Colonic mucosa (tissue), 4 donors: ENCODE results near the gene EYA2. TPM values are rescaled to one million over a fixed set of nuclear protein-coding genes. Genes with fewer than 3 reads are reported as not detected.
A peak's percentile ranks its signal among the peaks of the same experiment; 100 is the strongest.

Source experiments
- DNase-seq: peaks from one replicate; pipeline ENCODE4 v3.0.0-alpha.2; 2020
- H3K27ac ChIP-seq: fragments of 200-600 bp; one replicate; pipeline ENCODE4 v1.8.0; 2021
- H3K27me3 ChIP-seq: fragments of 200-600 bp; one replicate; pipeline ENCODE4 v1.8.0; 2021
- H3K36me3 ChIP-seq: fragments of 200-600 bp; one replicate; pipeline ENCODE4 v1.8.0; 2021
- H3K4me1 ChIP-seq: fragments of 200-600 bp; one replicate; pipeline ENCODE4 v1.8.0; 2021; ENCODE audit warnings: mild to moderate bottlenecking
- H3K4me3 ChIP-seq: fragments of 200-600 bp; one replicate; pipeline ENCODE4 v1.8.0; 2021
- H3K9ac ChIP-seq, 2 donors: one replicate each; pipeline ENCODE4 v1.7.0; 2013; ENCODE audit warnings: control low read depth in 2 of 2, low read depth in 2 of 2, low read length in 2 of 2
- H3K9me3 ChIP-seq: fragments of 200-600 bp; one replicate; pipeline ENCODE4 v1.8.0; 2021
- CTCF ChIP-seq: fragments of 200-600 bp; IDR thresholded peaks from one replicate; pipeline ENCODE4 v1.8.0; 2022; ENCODE audit warnings: antibody characterized with exemption, mild to moderate bottlenecking
- intact Hi-C: fragments of 100-400 bp; cut with DNase I; formaldehyde crosslinking; loops from one replicate; pipeline ENCODE4 v1.14.1; 2022
- total RNA-seq, 2 donors: library from RNA; stranded (reverse); fragmentation: NEBNext Ultra II Directional in 1 of 2; extraction: Animal tissue kit (Norgen Biotek cat#: 25700) in 1 of 2; gene quantifications; one replicate each; pipeline ENCODE4 v1.2.1, GENCODE V29; 2021
- donor health status: healthy.
- donor health status: DM: no; HTN: no; CAD: no.
- donor health status: DM: no; HTN: no; CAD: no.

The EYA2 gene
- total RNA-seq, 2 donors from 2014 or later = 8.9 to 16.8 TPM

DNA sequence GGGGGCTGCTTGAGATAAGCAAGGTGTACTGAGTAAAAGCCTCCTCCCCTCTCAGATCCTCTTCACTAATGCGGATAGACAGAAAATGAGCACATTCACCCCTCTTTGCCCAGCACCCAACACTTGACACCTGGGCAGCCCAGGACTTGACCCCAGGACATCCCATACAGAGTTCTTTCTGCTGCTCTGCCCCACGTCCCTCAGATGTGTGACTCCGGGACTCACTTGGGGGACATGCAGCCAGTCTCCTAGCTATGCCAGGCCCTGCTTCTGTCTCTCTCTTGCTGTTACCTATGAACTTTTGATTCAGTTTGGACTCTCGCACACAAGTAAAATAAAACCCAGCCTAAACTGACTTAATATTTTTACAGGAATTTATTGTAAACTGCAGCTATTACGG is 159.9 kb downstream of the EYA2 start:
- DNase-seq = no peak
- no peaks in the 10 kb centered on the region for H3K4me1 ChIP-seq
- no peak overlapping the region for H3K9ac ChIP-seq
- H3K27ac ChIP-seq = no peak overlapping the region
- no peaks in the 10 kb centered on the region for H3K36me3 ChIP-seq
- TF ChIP-seq CTCF = no peak
- H3K4me3 ChIP-seq = no peak overlapping the region
- no peaks in the 10 kb centered on the region for H3K27me3 ChIP-seq
- no peaks in the 10 kb centered on the region for H3K9me3 ChIP-seq
- intact Hi-C loops = no loop called here

DNA sequence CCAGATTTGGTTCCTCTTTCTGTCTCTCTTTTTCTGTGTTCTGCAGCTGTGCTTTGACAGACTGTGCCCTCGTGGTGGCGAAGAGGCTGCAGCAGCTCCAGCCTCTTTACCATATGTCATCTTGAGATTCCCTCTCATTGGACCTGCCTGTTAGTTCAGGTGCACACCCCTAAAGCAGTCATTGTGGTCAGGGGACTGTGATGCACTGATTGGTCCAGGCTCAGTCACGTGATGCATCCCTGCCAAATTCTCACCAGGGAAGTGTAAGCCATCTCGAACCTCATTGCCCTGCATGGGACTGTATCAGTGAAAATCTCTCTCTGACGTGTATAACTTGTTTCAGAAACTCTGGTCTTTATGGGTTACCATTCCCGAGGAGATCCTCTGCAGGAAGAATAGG is 160.3 kb downstream of the EYA2 start:
- Histone ChIP-seq H3K9me3 (no peaks in the 10 kb centered on the region), H3K27ac (no peak overlapping the region), H3K9ac (no peak overlapping the region), H3K4me1 (no peaks in the 10 kb centered on the region), H3K36me3 (no peaks in the 10 kb centered on the region), H3K4me3 (no peak overlapping the region), H3K27me3 (no peaks in the 10 kb centered on the region)
- DNase-seq = no peak
- TF ChIP-seq CTCF = no peak
- intact Hi-C loops = no loop called here

- intact Hi-C loops = no loop called here
- no peak overlapping the region for H3K27ac ChIP-seq
- no peaks in the 10 kb centered on the region for H3K27me3 ChIP-seq
Observed at GRCh38 chr20:47055699-47056369, 161.2 kb downstream of the EYA2 start.

DNA sequence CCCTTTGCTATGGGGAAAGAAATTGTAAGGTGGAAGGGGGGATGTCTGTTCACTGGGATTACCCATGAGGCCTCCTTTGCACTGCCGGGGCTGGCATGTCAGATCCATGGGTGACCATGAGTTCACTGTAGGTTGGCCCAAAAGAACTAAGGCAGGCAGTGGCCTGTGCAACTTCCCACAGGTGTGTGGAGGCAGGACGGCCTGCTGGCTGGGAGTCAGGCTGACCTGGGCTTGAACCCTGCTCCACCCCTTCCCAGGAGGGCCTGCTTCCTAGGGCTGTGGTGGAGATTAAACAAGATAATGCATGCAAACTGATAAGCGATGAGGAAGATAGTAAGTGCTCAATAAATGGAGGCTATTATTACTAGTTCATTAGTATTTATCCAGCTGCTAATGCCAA is 163.0 kb downstream of the EYA2 start:
- peak; percentile 36 for DNase-seq
- Histone ChIP-seq H3K27ac (no peak overlapping the region), H3K27me3 (no peaks in the 10 kb centered on the region), H3K9ac (no peak overlapping the region), H3K9me3 (no peaks in the 10 kb centered on the region), H3K4me3 (no peak overlapping the region), H3K36me3 (no peaks in the 10 kb centered on the region), H3K4me1 (no peaks in the 10 kb centered on the region)
- intact Hi-C loops = no loop called here
- no peak for TF ChIP-seq CTCF

More at GRCh38 chr20:47055699-47056369, 161.2 kb downstream of the EYA2 start:
- no peaks in the 10 kb centered on the region for H3K36me3 ChIP-seq
- TF ChIP-seq CTCF = no peak
- no peak overlapping the region for H3K4me3 ChIP-seq
- H3K9me3 ChIP-seq = no peaks in the 10 kb centered on the region
- no peaks in the 10 kb centered on the region for H3K4me1 ChIP-seq
- no peak overlapping the region for H3K9ac ChIP-seq
- peak; percentile 25 for DNase-seq

GRCh38 chr20:47058236-47058635 is 163.6 kb downstream of the EYA2 start:
- TF ChIP-seq CTCF = no peak
- intact Hi-C loops = no loop called here
- no peaks in the 10 kb centered on the region for H3K4me1 ChIP-seq
- H3K9me3 ChIP-seq = no peaks in the 10 kb centered on the region
- H3K36me3 ChIP-seq = no peaks in the 10 kb centered on the region
- DNase-seq = no peak
- no peaks in the 10 kb centered on the region for H3K27me3 ChIP-seq
- H3K9ac ChIP-seq = no peak overlapping the region
- no peak overlapping the region for H3K27ac ChIP-seq
- no peak overlapping the region for H3K4me3 ChIP-seq
